Measurements from ENCODE around the gene INPP5K. TPM values are rescaled to one million over a fixed set of nuclear protein-coding genes. Genes with fewer than 3 reads are reported as not detected.

The INPP5K gene
- total RNA-seq, 1 experiment from 2014 or later = 29.4 TPM

GRCh38 chr17:1515640-1516387 lies 598 bp downstream of the INPP5K start:
- Histone ChIP-seq H2BK20ac (ENCODE audit: low read depth, low read length, poor library complexity, severe bottlenecking) (no peak overlapping the region), H3K4ac (ENCODE audit: low read depth, low read length) (no peak overlapping the region), H3K27ac (ENCODE audit: insufficient read length, low read depth, low read length) (no peak overlapping the region), H3K4me2 (ENCODE audit: insufficient read depth, insufficient read length, low read length) (peak overlapping the region; percentile 68), H3K27me3 (ENCODE audit: insufficient read depth, low read length) (no peaks in the 10 kb centered on the region), H2BK15ac (ENCODE audit: low read depth, low read length) (no peak overlapping the region), H4K8ac (replicated peaks; ENCODE audit: insufficient read length, low read depth, low read length) (no peak overlapping the region), H3K14ac (ENCODE audit: insufficient read depth, low read length) (no peak overlapping the region; the same call in 1 of the 2 replicates), H3K23ac (ENCODE audit: insufficient read length, low read depth, low read length) (no peak overlapping the region), H3K9me3 (ENCODE audit: control insufficient read depth, low read depth, low read length) (no peaks in the 10 kb centered on the region), H2BK5ac (ENCODE audit: insufficient read length, low read length) (no peak overlapping the region), H4K20me1 (ENCODE audit: control insufficient read depth, insufficient read depth, insufficient read length) (no peaks in the 10 kb centered on the region), H4K91ac (ENCODE audit: insufficient read length, low read depth, low read length) (no peak overlapping the region), H3K56ac (ENCODE audit: insufficient read length, low read depth, low read length) (no peak overlapping the region), H3K23me2 (ENCODE audit: insufficient read length, low read depth, low read length, poor library complexity, severe bottlenecking) (peaks cover 10% of the 10 kb centered on the region), H3K4me1 (ENCODE audit: insufficient read depth, low read length) (0 out of 2 replicates have a peak, but pooled peaks cover 2% of the 10 kb centered on the region), H3K18ac (ENCODE audit: insufficient read length, low read depth, low read length) (no peak overlapping the region), H4K5ac (ENCODE audit: insufficient read length, low read depth, low read length) (no peak overlapping the region), H3K79me1 (ENCODE audit: insufficient read depth, low read depth, low read length, poor library complexity, severe bottlenecking) (no peaks in the 10 kb centered on the region), H2BK12ac (ENCODE audit: insufficient read length, low read depth, low read length) (no peak overlapping the region), H2AK5ac (ENCODE audit: insufficient read length, low read length) (no peak overlapping the region), H2BK120ac (ENCODE audit: low read depth, low read length, poor library complexity, severe bottlenecking) (no peak overlapping the region), H3K79me2 (ENCODE audit: insufficient read depth, low read length) (no peaks in the 10 kb centered on the region), H3T11ph (ENCODE audit: low read length) (no peak overlapping the region), H2AFZ (ENCODE audit: low read length) (no peak overlapping the region), H3K9ac (ENCODE audit: extremely low read depth, insufficient read length, low read length) (peak overlapping the region; percentile 57)
- no CpG with 5 or more reads among the region's 31 CpGs for WGBS (ENCODE audit: extremely low coverage, insufficient read length, low lambda C conversion rate)
- Mint-ChIP-seq H3K4me1 (peaks cover 14 to 21% of the 10 kb centered on the region in 2 experiments), H3K36me3 (ENCODE audit: insufficient read depth in 1 of 3, low read depth in 3 of 3) (peaks cover 2 to 32% (median 22%) of the 10 kb centered on the region in 3 experiments; a peak in 6 of 7 replicates), H3K9me3 (no peaks in the 10 kb centered on the region; a peak in 1 of 5 replicates), H3K27ac (peak overlapping the region; percentile 93 to 97 (median 96)), H3K27me3 (ENCODE audit: low read depth) (no peaks in the 10 kb centered on the region; the same call in 1 of the 2 replicates), H3K4me3 (peak overlapping the region; percentile 86 to 89)
- peak; percentile 65 for TF ChIP-seq CTCF (conservative IDR thresholded peaks at IDR 0.05)
- peak; percentile 82 for DNase-seq

All from H9 (cell line).